ENCODE data around the gene SNX30.

GRCh38 chr9:112852741-112853504 is 102.4 kb downstream of the SNX30 start:
- TF ChIP-seq FOXK2 (IDR thresholded peaks at IDR 0.05) = no peak
- no peak for TF ChIP-seq HDGF (IDR thresholded peaks at IDR 0.05; ENCODE audit: borderline replicate concordance)
- no peak for TF ChIP-seq BHLHE40 (IDR thresholded peaks at IDR 0.05; ENCODE audit: borderline replicate concordance)
- TF ChIP-seq PKNOX1 (IDR thresholded peaks at IDR 0.05) = 0 out of 2 replicates have a peak, but pooled peaks have one; percentile 4
- TF ChIP-seq FOXM1 (IDR thresholded peaks at IDR 0.05; ENCODE audit: borderline replicate concordance) = no peak
- no peak for TF ChIP-seq SUZ12 (IDR thresholded peaks at IDR 0.05)
- TF ChIP-seq L3MBTL2 (conservative IDR thresholded peaks at IDR 0.05) = no peak
- TF ChIP-seq NFRKB (IDR thresholded peaks at IDR 0.05) = no peak
- TF ChIP-seq ELF4 (IDR thresholded peaks at IDR 0.05) = no peak
- no peak for TF ChIP-seq LEF1 (IDR thresholded peaks at IDR 0.05; ENCODE audit: borderline replicate concordance)
- TF ChIP-seq SP1 (IDR thresholded peaks at IDR 0.05) = no peak

Data from HEK293T (cell line).